ENCODE results near the gene ITGA3. TPM values are rescaled to one million over a fixed set of nuclear protein-coding genes. Genes with fewer than 3 reads are reported as not detected.

The ITGA3 gene
- total RNA-seq, 1 experiment from 2014 or later: 539 TPM

DNA sequence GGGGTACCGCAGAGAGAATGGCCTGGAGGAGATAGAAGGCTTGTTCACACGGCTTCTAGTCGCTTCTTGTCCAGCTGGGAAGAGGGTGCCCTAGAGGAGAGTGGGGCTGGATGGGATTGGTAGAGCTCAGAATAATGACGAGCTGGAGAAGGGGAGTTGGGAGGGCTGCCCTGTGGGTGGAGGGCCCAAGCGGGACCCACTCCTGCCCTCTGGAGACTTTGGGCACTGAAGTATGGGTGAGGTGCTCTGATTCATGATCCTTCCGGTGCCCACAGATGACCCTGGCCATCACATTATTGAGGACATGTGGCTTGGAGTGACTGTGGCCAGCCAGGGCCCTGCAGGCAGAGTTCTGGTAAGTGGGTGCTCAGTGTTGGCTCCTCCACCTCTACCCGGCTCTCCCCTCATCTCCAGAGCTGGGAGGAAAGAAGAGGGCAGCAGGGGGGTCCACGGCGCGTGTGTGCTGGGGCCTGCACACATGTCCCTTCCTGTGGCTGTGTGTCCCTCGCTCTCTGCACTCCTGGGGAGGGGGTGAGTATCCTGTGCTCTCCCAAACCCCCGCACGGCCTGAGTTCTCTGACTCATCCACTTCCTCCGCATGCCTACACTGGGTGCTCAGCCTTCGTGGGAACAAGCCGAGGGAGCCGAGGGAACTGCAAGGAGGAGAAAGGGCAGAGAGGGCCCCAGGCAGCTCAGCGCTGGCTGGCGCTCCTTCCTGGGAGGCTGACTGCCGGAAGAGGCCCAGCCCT is 8.5 kb downstream of the ITGA3 start:
- Mint-ChIP-seq H3K4me1 (ENCODE audit: low read depth, unreplicated experiment) (peaks cover 80% of the 10 kb centered on the region), H3K4me3 (ENCODE audit: low read depth, unreplicated experiment) (peak overlapping the region; percentile 64), H3K27ac (ENCODE audit: unreplicated experiment) (peak overlapping the region; percentile 87), H3K27me3 (ENCODE audit: unreplicated experiment) (no peaks in the 10 kb centered on the region), H3K36me3 (ENCODE audit: insufficient read depth, unreplicated experiment) (peaks cover 98% of the 10 kb centered on the region), H3K9me3 (ENCODE audit: low read depth, unreplicated experiment) (no peaks in the 10 kb centered on the region)
- CTCF ChIA-PET: interaction anchor here (0.6 to 4.7 kb wide), 8 partner anchors 8 to 68 kb away, joined by 3 to 65 read pairs (median 4); partner anchors contain the start of gene ITGA3
- BruUV-seq (replicated peaks): no TSS peak
- intact Hi-C loops (cut with micrococcal nuclease; ENCODE audit: unreplicated experiment): no loop called here
- DNase-seq: peak; percentile 91
- TF ChIP-seq CTCF (IDR thresholded peaks at IDR 0.05; ENCODE audit: unreplicated experiment): peak; percentile 16

GRCh38 chr17:50065056-50065455 is 9.1 kb downstream of the ITGA3 start:
- H3K9me3 Mint-ChIP-seq (ENCODE audit: low read depth, unreplicated experiment): no peaks in the 10 kb centered on the region
- peak overlapping the region; percentile 64 for H3K4me3 Mint-ChIP-seq (ENCODE audit: low read depth, unreplicated experiment)
- no TSS peak for BruUV-seq (replicated peaks)
- CTCF ChIA-PET: interaction anchor here (0.6 to 4.7 kb wide), 7 partner anchors 9 to 69 kb away, joined by 3 to 65 read pairs (median 5); partner anchors contain the start of gene ITGA3
- peak overlapping the region; percentile 87 for H3K27ac Mint-ChIP-seq (ENCODE audit: unreplicated experiment)
- peaks cover 98% of the 10 kb centered on the region for H3K36me3 Mint-ChIP-seq (ENCODE audit: insufficient read depth, unreplicated experiment)
- intact Hi-C loops (cut with micrococcal nuclease; ENCODE audit: unreplicated experiment): no loop called here
- H3K4me1 Mint-ChIP-seq (ENCODE audit: low read depth, unreplicated experiment): peaks cover 74% of the 10 kb centered on the region
- no peaks in the 10 kb centered on the region for H3K27me3 Mint-ChIP-seq (ENCODE audit: unreplicated experiment)
- TF ChIP-seq CTCF (IDR thresholded peaks at IDR 0.05; ENCODE audit: unreplicated experiment): no peak
- DNase-seq: no peak

DNA sequence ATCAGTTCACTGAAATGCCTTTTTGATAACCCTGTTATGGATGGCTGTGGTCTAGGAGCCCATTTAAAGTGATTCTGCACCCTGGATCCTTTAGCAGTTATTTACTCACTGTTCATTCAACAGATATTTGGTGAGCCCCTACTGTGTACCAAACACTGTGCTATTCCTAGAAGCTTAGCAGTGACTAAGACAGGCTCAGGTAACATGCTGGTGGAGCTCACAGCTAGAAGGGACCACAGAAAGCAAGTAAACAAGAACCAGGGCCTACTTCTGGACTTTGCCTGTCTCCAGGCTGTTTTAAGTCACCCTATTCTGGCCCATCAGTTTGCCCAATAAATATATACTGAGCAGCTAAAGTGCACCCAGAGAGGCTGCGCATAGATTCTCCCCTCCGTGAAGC is 11.1 kb downstream of the ITGA3 start:
- Mint-ChIP-seq H3K9me3 (ENCODE audit: low read depth, unreplicated experiment) (no peaks in the 10 kb centered on the region), H3K36me3 (ENCODE audit: insufficient read depth, unreplicated experiment) (peaks cover 98% of the 10 kb centered on the region), H3K27me3 (ENCODE audit: unreplicated experiment) (no peaks in the 10 kb centered on the region), H3K4me3 (ENCODE audit: low read depth, unreplicated experiment) (no peak overlapping the region), H3K4me1 (ENCODE audit: low read depth, unreplicated experiment) (peaks cover 64% of the 10 kb centered on the region), H3K27ac (ENCODE audit: unreplicated experiment) (peak overlapping the region; percentile 87)
- CTCF ChIA-PET: interaction anchor here (1.0 to 1.8 kb wide), 4 partner anchors 13 to 39 kb away, joined by 3 to 9 read pairs (median 4); no protein-coding TSS in a partner anchor
- intact Hi-C loops (cut with micrococcal nuclease; ENCODE audit: unreplicated experiment): no loop called here
- DNase-seq: no peak
- no TSS peak for BruUV-seq (replicated peaks)
- TF ChIP-seq CTCF (IDR thresholded peaks at IDR 0.05; ENCODE audit: unreplicated experiment): no peak

DNA sequence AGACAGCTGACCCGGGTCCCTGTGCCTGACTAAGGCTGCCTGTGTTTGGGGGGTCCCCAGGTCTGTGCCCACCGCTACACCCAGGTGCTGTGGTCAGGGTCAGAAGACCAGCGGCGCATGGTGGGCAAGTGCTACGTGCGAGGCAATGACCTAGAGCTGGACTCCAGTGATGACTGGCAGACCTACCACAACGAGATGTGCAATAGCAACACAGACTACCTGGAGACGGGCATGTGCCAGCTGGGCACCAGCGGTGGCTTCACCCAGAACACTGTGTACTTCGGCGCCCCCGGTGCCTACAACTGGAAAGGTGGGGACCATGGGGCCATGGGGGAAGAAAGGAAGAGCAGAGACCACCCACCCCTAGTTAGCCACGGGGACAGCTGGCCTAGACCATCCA is 12.1 kb downstream of the ITGA3 start:
- CTCF ChIA-PET: no interaction called here
- no peaks in the 10 kb centered on the region for H3K9me3 Mint-ChIP-seq (ENCODE audit: low read depth, unreplicated experiment)
- H3K4me3 Mint-ChIP-seq (ENCODE audit: low read depth, unreplicated experiment): no peak overlapping the region

More for the DNA sequence above, 12.1 kb downstream of the ITGA3 start:
- no peak for DNase-seq
- BruUV-seq (replicated peaks): no TSS peak
- peaks cover 99% of the 10 kb centered on the region for H3K36me3 Mint-ChIP-seq (ENCODE audit: insufficient read depth, unreplicated experiment)
- H3K27me3 Mint-ChIP-seq (ENCODE audit: unreplicated experiment): no peaks in the 10 kb centered on the region
- no peak overlapping the region for H3K27ac Mint-ChIP-seq (ENCODE audit: unreplicated experiment)
- intact Hi-C loops (cut with micrococcal nuclease; ENCODE audit: unreplicated experiment): no loop called here
- H3K4me1 Mint-ChIP-seq (ENCODE audit: low read depth, unreplicated experiment): peaks cover 56% of the 10 kb centered on the region
- TF ChIP-seq CTCF (IDR thresholded peaks at IDR 0.05; ENCODE audit: unreplicated experiment): no peak
